Stimulated activated CD4-positive, alpha-beta T cell treated with anti-CD3 and anti-CD28 coated beads, Interleukin-4, amount 100 ng/mL, for 1 hour (primary cell): ENCODE data around the gene ZNF598.

Experiments
- DNase-seq: peaks from one replicate; pipeline ENCODE4 v3.0.0-alpha.2; 2020

ZNF598 gene

DNA sequence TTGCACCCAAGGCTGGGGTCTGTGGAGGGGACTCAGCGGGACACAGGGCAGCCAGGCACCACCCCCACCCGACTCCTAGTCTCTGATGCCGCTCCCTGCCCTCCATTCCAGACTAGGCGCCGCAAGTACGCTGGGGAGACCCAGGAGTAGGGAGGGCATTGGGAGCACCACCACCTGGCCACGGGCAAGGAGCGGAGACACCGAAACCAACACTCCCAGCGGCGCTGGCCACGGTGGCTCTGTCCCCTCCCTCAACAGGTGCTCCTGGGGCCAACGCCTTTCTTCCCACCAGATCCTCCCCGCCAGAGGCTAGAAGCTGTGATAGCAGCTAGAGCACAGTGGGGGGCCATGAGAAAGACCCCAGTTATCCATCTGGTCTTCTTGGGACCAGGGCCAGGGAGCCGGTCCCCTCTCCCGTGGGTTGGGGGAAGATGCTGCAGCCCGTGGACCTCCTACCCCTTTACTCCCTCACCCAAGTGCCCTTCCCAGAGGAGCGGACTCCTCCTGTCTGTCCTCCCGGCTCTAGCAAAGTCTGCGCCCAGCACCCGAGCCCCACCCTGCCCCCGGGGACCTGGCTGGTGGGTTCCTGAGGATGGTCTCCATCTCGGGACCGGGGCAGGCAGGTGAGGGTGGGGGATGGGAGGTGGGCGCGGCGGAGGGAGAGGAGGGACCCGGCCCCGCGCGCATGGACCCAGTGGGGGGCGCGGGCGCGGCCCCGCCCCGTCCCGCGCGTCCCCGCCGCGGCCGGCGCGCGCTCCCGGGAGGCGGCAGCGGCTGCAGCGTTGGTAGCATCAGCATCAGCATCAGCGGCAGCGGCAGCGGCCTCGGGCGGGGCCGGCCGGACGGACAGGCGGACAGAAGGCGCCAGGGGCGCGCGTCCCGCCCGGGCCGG lies 20.2 kb downstream of the ZNF598 start, which contains the start of gene SYNGR3:
TSS of gene SYNGR3 (plus strand) at position 762 of the 892 bp plus-strand sequence. CDS start 133 bp downstream, outside the sequence.
- no peak for DNase-seq

DNA sequence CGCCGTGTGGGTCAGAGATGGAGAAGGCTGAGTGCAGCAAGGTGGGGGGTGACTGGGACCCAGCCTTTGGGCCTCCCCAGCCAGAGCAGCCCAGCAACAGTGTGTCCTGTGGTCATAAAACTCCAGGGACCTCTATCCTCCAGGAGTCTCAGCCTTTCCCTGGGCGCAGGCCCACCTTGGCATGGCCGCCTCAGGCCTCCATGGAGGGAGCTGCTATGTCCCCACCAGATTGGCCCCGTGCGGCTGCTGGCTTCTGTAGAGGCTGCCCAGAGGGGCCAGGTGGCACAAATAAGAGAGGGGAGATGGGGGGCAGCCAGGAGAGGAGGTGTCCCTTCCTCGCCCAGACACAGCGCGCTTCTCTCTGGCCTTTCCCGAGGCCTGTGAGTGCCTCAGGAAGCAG lies 22.4 kb downstream of the ZNF598 start:
- no peak for DNase-seq

DNA sequence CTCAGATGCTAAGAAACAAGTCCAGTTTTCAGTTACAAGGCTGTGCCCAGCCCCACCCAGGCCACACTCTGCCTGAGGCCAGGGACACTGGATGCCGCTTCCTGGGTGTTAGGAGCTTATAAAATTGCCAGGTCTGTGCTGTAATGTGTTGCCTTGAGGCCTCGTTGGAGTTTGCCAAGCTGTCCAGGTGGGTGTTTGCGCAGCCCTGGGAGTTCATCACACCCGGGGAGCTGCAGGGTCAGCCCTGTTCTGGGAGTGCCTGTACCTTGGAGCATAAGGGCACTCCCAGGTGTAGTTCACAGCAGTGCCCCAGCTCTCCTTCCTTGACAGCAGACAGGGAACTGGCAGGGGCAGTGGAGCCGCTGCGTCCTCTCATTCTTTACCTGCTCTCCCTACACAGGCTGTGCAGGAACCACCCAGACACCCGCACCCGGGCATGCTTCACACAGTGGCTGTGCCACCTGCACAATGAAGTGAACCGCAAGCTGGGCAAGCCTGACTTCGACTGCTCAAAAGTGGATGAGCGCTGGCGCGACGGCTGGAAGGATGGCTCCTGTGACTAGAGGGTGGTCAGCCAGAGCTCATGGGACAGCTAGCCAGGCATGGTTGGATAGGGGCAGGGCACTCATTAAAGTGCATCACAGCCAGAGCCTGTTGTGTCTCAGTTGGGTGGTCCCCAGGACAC lies 24.0 kb downstream of the ZNF598 start:
- no peak for DNase-seq

GRCh38 chr16:1984347-1985225 lies 25.0 kb downstream of the ZNF598 start:
- no peak for DNase-seq

- peak; percentile 64 for DNase-seq
Observed at GRCh38 chr16:1983544-1984346, 25.9 kb downstream of the ZNF598 start, which contains the start of gene GFER. GFER (plus strand) TSS chr16:1984193; CDS start chr16:1984219, 26 bp downstream.

GRCh38 chr16:1982991-1983543 lies 26.6 kb downstream of the ZNF598 start:
- DNase-seq, result no peak

GRCh38 chr16:1982013-1982433 lies 27.6 kb downstream of the ZNF598 start:
- no peak for DNase-seq

GRCh38 chr16:1981398-1981836 lies 28.2 kb downstream of the ZNF598 start, which contains the start of gene NOXO1:
NOXO1 (minus strand) TSS chr16:1981469; CDS start chr16:1981179, 290 bp downstream.
- no peak for DNase-seq

DNA sequence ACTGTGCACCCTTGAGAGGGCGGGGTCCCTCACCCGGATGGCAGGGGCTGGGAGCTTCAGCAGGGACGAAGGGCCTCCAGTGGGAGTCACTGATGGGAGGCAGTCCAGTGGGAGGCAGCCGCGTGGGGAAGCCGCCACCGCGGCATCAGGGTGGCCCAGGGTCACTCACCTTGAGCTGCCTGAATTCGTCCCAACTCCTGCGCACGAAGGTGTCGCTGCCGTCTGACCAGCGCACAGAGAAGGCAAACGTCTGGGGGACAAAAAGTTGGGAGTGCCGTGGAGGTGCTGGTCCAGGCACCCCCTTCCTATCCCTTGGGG lies 28.9 kb downstream of the ZNF598 start:
- no peak for DNase-seq

GRCh38 chr16:1980030-1980769 lies 29.4 kb downstream of the ZNF598 start:
- DNase-seq, result no peak

DNA sequence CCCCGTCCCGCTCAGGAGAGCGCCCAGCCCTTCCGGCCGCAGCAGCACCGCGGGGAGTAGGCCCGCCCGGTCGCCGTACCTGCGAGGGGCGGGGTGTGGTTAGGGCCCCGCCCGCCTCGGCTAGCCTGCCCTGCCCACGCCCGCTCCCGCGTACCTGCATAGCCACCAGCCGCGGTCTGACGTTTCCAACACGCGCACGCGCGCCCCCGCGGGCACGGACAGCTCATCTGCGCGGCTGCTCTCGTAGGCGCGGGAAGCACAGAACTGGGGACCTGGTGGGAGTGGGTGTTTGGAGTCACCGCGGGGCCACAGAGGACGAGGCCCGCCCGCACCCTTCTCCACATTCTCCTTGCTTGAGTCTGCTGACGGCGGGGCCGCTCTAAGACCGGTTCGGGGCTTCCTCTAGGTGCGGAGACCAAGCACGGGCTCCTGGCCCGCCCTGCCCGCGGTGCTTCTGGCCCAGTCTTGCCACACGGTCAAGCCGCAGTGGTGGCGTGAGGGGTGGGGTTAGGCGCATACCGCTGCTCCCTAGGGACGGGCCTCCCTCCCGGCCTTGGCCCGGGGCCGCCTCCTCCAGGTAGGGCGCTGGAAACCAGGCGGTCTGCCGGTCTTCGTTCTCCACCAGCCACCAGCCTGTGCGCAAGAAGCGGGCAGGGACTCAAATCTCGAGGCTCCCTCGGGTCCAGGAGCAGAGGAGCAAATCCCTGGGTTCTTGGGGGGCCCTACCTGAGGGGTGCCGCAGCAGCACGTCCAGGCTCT lies 30.2 kb downstream of the ZNF598 start:
- peak; percentile 51 for DNase-seq

DNA sequence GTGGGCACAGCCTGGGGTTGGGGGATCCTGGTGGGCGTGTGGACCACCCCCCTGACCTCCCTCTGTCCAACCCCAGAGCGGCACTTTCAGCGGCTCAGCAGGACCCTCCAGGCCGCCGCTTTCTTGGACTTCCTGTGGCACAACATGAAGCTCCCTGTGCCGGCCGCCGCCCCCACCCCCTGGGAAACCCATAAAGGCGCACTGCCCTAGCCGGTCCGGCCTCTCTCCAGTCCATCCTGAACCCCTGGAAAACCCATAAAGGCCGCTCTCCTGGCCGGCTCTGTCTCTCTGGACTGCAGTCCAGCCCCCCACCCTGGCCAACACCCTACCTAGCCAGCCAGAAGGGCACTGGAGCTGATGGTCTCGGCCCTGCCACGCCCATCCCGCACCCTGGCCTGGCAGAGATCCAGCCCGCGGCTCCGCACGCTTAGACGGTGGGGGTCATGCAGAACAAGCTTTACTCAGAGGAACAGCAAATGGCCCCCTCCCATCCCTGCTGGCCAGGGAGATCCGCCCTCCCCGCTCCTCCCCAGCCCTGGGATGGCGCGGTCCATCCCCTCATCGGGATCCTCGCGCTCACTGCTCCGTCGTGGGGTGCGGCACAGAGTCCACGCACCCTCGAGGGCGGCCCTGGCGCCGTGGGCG lies 31.0 kb downstream of the ZNF598 start:
- no peak for DNase-seq

DNA sequence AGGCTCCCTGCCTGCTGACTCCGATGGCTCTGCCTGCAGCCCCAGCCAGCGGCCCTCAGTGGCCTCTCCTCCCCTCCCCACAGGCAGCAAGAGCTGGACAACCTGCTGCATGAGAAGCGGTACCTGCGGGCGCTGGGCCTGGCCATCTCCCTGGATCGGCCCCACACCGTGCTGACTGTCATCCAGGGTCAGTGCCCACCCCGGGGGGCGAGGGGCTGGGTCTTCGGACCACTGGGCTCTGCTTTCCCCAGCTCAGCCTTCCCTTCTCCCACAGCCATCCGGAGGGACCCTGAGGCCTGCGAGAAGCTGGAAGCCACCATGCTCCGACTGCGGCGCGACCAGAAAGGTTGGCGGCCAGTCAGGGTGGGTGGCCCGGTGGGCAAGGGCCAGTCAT lies 31.7 kb downstream of the ZNF598 start:
- DNase-seq, result no peak

- DNase-seq, result no peak
Observed at GRCh38 chr16:1976951-1977874, 32.4 kb downstream of the ZNF598 start.

DNA sequence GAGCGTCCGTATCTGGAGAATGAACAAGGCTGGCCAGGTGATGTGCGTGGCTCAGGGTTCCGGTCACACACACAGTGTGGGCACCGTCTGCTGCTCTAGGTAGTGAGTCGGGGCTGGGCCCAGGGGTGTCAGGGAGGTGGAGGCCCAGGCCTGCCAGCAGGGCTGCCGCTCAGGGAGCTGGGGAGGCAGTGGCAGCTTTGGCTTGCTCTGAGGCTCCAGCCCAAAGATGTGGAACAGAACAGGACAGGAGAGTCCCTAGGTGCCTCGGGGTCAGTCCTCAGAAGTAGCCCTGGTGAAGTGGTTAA lies 33.5 kb downstream of the ZNF598 start:
- DNase-seq, result no peak

- no peak for DNase-seq
Observed at GRCh38 chr16:1975432-1976215, 34.0 kb downstream of the ZNF598 start.

DNA sequence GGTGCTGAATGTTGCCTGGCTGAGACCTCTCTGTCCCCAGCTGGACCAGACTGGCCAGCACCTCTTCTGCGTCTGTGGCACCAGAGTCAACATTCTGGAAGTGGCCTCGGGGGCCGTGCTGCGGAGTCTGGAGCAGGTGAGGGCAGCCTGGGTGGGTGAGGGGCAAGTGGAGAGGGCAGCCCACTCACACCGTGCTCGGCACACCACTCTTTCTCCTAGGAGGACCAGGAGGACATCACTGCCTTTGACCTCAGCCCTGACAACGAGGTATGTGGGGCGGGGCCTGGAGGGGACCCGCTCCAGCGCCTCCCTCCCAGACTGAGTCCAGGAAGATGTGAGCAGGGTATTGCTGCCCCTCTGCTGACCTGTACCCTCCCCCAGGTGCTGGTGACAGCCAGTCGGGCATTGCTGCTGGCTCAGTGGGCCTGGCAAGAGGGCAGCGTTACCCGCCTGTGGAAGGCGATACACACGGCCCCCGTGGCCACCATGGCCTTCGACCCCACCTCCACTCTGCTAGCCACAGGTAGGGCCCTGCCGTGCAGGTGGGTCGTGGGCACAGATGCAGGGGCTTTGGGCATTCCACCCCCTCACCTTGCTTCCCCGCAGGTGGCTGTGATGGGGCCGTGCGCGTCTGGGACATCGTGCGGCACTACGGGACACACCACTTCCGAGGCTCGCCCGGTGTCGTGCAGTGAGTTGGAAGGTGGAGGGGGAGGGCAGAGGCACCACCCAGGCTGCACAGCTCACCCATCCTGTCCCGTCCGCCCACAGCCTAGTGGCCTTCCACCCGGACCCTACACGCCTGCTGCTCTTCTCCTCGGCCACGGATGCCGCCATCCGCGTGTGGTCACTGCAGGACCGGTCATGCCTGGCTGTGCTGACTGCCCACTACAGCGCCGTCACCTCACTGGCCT lies 35.2 kb downstream of the ZNF598 start:
- DNase-seq, result no peak
